Neural cell (in vitro differentiated cells): ENCODE results near the gene RHPN2. TPM values are rescaled to one million over a fixed set of nuclear protein-coding genes. Genes with fewer than 3 reads are reported as not detected.

Experiments
- H2AFZ ChIP-seq: fragments of 200-600, 300-800 bp; sonication (generic), shearing (Covaris generic); 2 replicates; pipeline ENCODE4 v1.6.0; 2014; ENCODE audit warnings: low read depth, mild to moderate bottlenecking, antibody characterized with exemption, low read length, moderate library complexity
- H3F3A ChIP-seq: fragments of 200-600 bp; shearing (Covaris generic); 2 replicates; pipeline ENCODE4 v1.6.1; 2016; ENCODE audit warnings: mild to moderate bottlenecking, moderate library complexity, mixed read lengths, antibody characterized with exemption, low read length; ENCODE audit not compliant: insufficient read depth, poor library complexity, severe bottlenecking
- H3K27ac ChIP-seq: fragments of 200-600, 300-800 bp; sonication (generic), shearing (Covaris generic); 2 replicates; pipeline ENCODE4 v1.5.1; 2014; ENCODE audit warnings: mild to moderate bottlenecking, low read length, moderate library complexity
- H3K27me3 ChIP-seq: fragments of 300-800, 200-600 bp; sonication (generic), shearing (Covaris generic); 2 replicates; pipeline ENCODE4 v1.6.0; 2014; ENCODE audit warnings: mild to moderate bottlenecking, low read depth, low read length, moderate library complexity; ENCODE audit not compliant: insufficient read depth
- H3K36me3 ChIP-seq: fragments of 300-800, 200-600 bp; sonication (generic), shearing (Covaris generic); 2 replicates; pipeline ENCODE4 v1.5.1; 2014; ENCODE audit warnings: mild to moderate bottlenecking, antibody characterized with exemption, low read length, moderate library complexity; ENCODE audit not compliant: insufficient read depth
- H3K4me2 ChIP-seq: fragments of 300-800, 200-600 bp; sonication (generic), shearing (Covaris generic); 2 replicates; pipeline ENCODE4 v1.6.0; 2014; ENCODE audit warnings: mild to moderate bottlenecking, low read length
- H3K4me3 ChIP-seq: fragments of 300-800, 200-600 bp; sonication (generic), shearing (Covaris generic); 2 replicates; pipeline ENCODE4 v1.5.1; 2014; ENCODE audit warnings: mild to moderate bottlenecking, low read length, moderate library complexity
- H3K79me2 ChIP-seq: fragments of 200-600 bp; shearing (Covaris generic); replicated peaks from 2 replicates; pipeline ENCODE4 v1.6.0; 2014; ENCODE audit warnings: mild to moderate bottlenecking, low read length, moderate library complexity; ENCODE audit not compliant: insufficient read depth
- H3K9ac ChIP-seq: fragments of 300-800, 200-600 bp; sonication (generic), shearing (Covaris generic); 2 replicates; pipeline ENCODE4 v1.6.1; 2016; ENCODE audit warnings: mild to moderate bottlenecking, low read length, mixed read lengths
- H3K9me2 ChIP-seq: fragments of 200-600 bp; shearing (Covaris generic); 2 replicates; pipeline ENCODE4 v1.6.1; 2016; ENCODE audit warnings: mild to moderate bottlenecking, low read length, mixed read lengths; ENCODE audit not compliant: insufficient read depth
- H3K9me3 ChIP-seq: fragments of 200-600, 300-800 bp; sonication (generic), shearing (Covaris generic); 2 replicates; pipeline ENCODE4 v1.6.1; 2016; ENCODE audit warnings: mild to moderate bottlenecking, mixed run types, low read length, moderate library complexity, mixed read lengths
- H4K20me1 ChIP-seq: fragments of 200-600 bp; shearing (Covaris generic); 2 replicates; pipeline ENCODE4 v1.6.1; 2016; ENCODE audit warnings: mild to moderate bottlenecking, mixed run types; ENCODE audit not compliant: insufficient read depth
- CTCF ChIP-seq: fragments of 450-650 bp; IDR thresholded peaks from 2 replicates; pipeline ENCODE4 v1.5.1; 2014; ENCODE audit warnings: antibody characterized with exemption, mild to moderate bottlenecking, moderate library complexity; ENCODE audit not compliant: poor library complexity, severe bottlenecking
- EP300 ChIP-seq: fragments of 450-650 bp; conservative IDR thresholded peaks from 2 replicates; pipeline ENCODE4 v1.6.1; 2014; ENCODE audit warnings: antibody characterized with exemption, mild to moderate bottlenecking, moderate library complexity; ENCODE audit not compliant: poor library complexity, severe bottlenecking
- EZH2 ChIP-seq: fragments of 200-600, 300-800 bp; shearing (Covaris generic), sonication (generic); IDR thresholded peaks from 2 replicates; pipeline ENCODE4 v1.6.1; 2014; ENCODE audit warnings: antibody characterized with exemption, low read length, borderline replicate concordance, mild to moderate bottlenecking; ENCODE audit not compliant: insufficient read depth, poor library complexity, severe bottlenecking
- MXI1 ChIP-seq: fragments of 450-650 bp; conservative IDR thresholded peaks from 2 replicates; pipeline ENCODE4 v1.6.1; 2014; ENCODE audit warnings: antibody characterized with exemption, mild to moderate bottlenecking; ENCODE audit not compliant: poor library complexity, severe bottlenecking
- POLR2AphosphoS5 ChIP-seq: IDR thresholded peaks from 2 replicates; pipeline ENCODE4 v1.6.1; 2012
- RAD21 ChIP-seq: fragments of 450-650 bp; conservative IDR thresholded peaks from 2 replicates; pipeline ENCODE4 v1.6.1; 2014; ENCODE audit warnings: antibody characterized with exemption, mild to moderate bottlenecking, moderate library complexity
- REST ChIP-seq: IDR thresholded peaks from 2 replicates; pipeline ENCODE4 v1.6.1; 2012; ENCODE audit warnings: borderline replicate concordance
- SMC3 ChIP-seq: fragments of 450-650 bp; conservative IDR thresholded peaks from 2 replicates; pipeline ENCODE4 v1.6.1; 2014; ENCODE audit warnings: antibody characterized with exemption, mild to moderate bottlenecking, moderate library complexity; ENCODE audit not compliant: poor library complexity
- TAF1 ChIP-seq: IDR thresholded peaks from 2 replicates; pipeline ENCODE4 v1.6.1; 2012; ENCODE audit warnings: low read depth
- polyA plus RNA-seq: library from polyadenylated mRNA; depleted of rRNA; stranded (reverse); fragments of >200 nt; gene quantifications from 2 replicates; pipeline ENCODE4 v1.2.3, GENCODE V29; 2014

Gene RHPN2
- polyA plus RNA-seq, 1 donor from 2014 or later, result 1.5 TPM

- H3K36me3 ChIP-seq, result no peaks in the 10 kb centered on the region
- H3K9me3 ChIP-seq, result no peaks in the 10 kb centered on the region
These were observed 46.9 kb upstream of the RHPN2 start for GRCh38 chr19:33111587-33111986.

GRCh38 chr19:33110137-33110910 lies 45.6 kb upstream of the RHPN2 start:
- Histone ChIP-seq H3K27me3 (no peaks in the 10 kb centered on the region), H3K4me2 (no peak overlapping the region), H3K9me2 (no peaks in the 10 kb centered on the region), H4K20me1 (no peaks in the 10 kb centered on the region), H3K27ac (no peak overlapping the region), H3K4me3 (no peak overlapping the region), H3K36me3 (no peaks in the 10 kb centered on the region), H3K79me2 (no peaks in the 10 kb centered on the region), H2AFZ (no peak overlapping the region), H3K9ac (no peak overlapping the region), H3F3A (no peaks in the 10 kb centered on the region), H3K9me3 (no peaks in the 10 kb centered on the region)
- no peak for TF ChIP-seq SMC3
- TF ChIP-seq RAD21, result no peak
- TF ChIP-seq TAF1, result no peak
- TF ChIP-seq POLR2AphosphoS5, result no peak
- TF ChIP-seq EZH2, result no peak
- TF ChIP-seq EP300, result no peak
- no peak for TF ChIP-seq MXI1
- no peak for TF ChIP-seq REST

More at GRCh38 chr19:33111587-33111986, 46.9 kb upstream of the RHPN2 start:
- Histone ChIP-seq H3F3A (no peaks in the 10 kb centered on the region), H3K4me3 (no peak overlapping the region), H3K79me2 (no peaks in the 10 kb centered on the region), H2AFZ (no peak overlapping the region), H3K9ac (no peak overlapping the region), H4K20me1 (no peaks in the 10 kb centered on the region), H3K4me2 (no peak overlapping the region), H3K9me2 (no peaks in the 10 kb centered on the region), H3K27ac (no peak overlapping the region), H3K27me3 (no peaks in the 10 kb centered on the region)
- TF ChIP-seq EP300 (no peak), CTCF (no peak), EZH2 (no peak), TAF1 (no peak), POLR2AphosphoS5 (no peak), RAD21 (no peak), MXI1 (no peak), SMC3 (no peak), REST (no peak)
